Natural killer cell (primary cell): ENCODE results near the gene CRYGB. TPM values are rescaled to one million over a fixed set of nuclear protein-coding genes. Genes with fewer than 3 reads are reported as not detected.
A peak's percentile ranks its signal among the peaks of the same experiment; 100 is the strongest.

Source experiments
- ATAC-seq, 3 donors: fragments of 150-1000 bp in 2 of 3; fragments of 200-7000 bp in 1 of 3; cut with Tn5 transposase; 1 replicate in 1 of 3; 2 replicates in 2 of 3; pipeline ENCODE4 v1.10.0; 2021; ENCODE audit warnings: mild to moderate bottlenecking in 2 of 3, moderate library complexity in 2 of 3
- DNase-seq, 2 donors: peaks; one replicate each; pipeline versions ENCODE4 v3.0.0 to v3.0.0-alpha.2; 2013 to 2021; ENCODE audit warnings: mixed read lengths in 1 of 2
- H3K27ac ChIP-seq: one replicate; pipeline ENCODE4 v1.5.1; 2013; ENCODE audit warnings: mild to moderate bottlenecking, low read length
- H3K27me3 ChIP-seq: one replicate; pipeline ENCODE4 v1.6.1; 2013; ENCODE audit warnings: low read length; ENCODE audit not compliant: control insufficient read depth, insufficient read depth
- H3K36me3 ChIP-seq: one replicate; pipeline ENCODE4 v1.6.1; 2013; ENCODE audit warnings: low read length; ENCODE audit not compliant: control insufficient read depth, insufficient read depth
- H3K4me1 ChIP-seq: one replicate; pipeline ENCODE4 v1.6.1; 2013; ENCODE audit warnings: low read length; ENCODE audit not compliant: control insufficient read depth, insufficient read depth
- H3K4me3 ChIP-seq: one replicate; pipeline ENCODE4 v1.5.1; 2013; ENCODE audit warnings: low read length
- H3K9me3 ChIP-seq: one replicate; pipeline ENCODE4 v1.6.1; 2013; ENCODE audit warnings: low read length; ENCODE audit not compliant: control insufficient read depth, insufficient read depth
- H3K27ac Mint-ChIP-seq, 2 donors: one replicate each; pipeline ENCODE4 v1.8.0; 2022; ENCODE audit warnings: mild to moderate bottlenecking in 2 of 2, mixed read lengths in 2 of 2, moderate library complexity in 1 of 2
- H3K27me3 Mint-ChIP-seq, 2 donors: one replicate each; pipeline ENCODE4 v1.8.0; 2022; ENCODE audit warnings: low read depth in 2 of 2, mixed read lengths in 2 of 2
- H3K36me3 Mint-ChIP-seq: one replicate; pipeline ENCODE4 v1.8.0; 2022; ENCODE audit warnings: mixed read lengths
- H3K4me1 Mint-ChIP-seq, 2 donors: one replicate each; pipeline ENCODE4 v1.8.0; 2022; ENCODE audit warnings: mixed read lengths in 2 of 2
- H3K4me3 Mint-ChIP-seq: one replicate; pipeline ENCODE4 v1.8.0; 2022; ENCODE audit warnings: mild to moderate bottlenecking, moderate library complexity, mixed read lengths
- H3K9me3 Mint-ChIP-seq, 2 donors: one replicate each; pipeline ENCODE4 v1.8.0; 2022; ENCODE audit warnings: mixed read lengths in 2 of 2
- CTCF ChIP-seq: fragments of 200-600 bp; IDR thresholded peaks from one replicate; pipeline ENCODE4 v1.8.0; 2022; ENCODE audit warnings: antibody characterized with exemption
- WGBS: methylation state at CpG from one replicate; pipeline ENCODE4 v1.1.7; 2013; ENCODE audit warnings: missing lambda C conversion rate; ENCODE audit not compliant: insufficient coverage; 5-methylcytosine and 5-hydroxymethylcytosine counted together
- intact Hi-C: fragments of 100-400 bp; cut with micrococcal nuclease; formaldehyde crosslinking; loops from one replicate; pipeline ENCODE4 v1.14.2; 2022
- total RNA-seq, 4 donors: library from RNA; stranded (reverse); fragments of 120-200 nt in 1 of 4; gene quantifications; one replicate each; pipeline versions ENCODE4 v1.2.3 to v1.2.4, GENCODE V29; 2013 to 2022

CRYGB gene
- total RNA-seq, 3 donors from 2014 or later (not counting 1 experiment from before 2014, with no cell fraction given): not detected

GRCh38 chr2:208179028-208179609 is 33.2 kb upstream of the CRYGB start:
- Mint-ChIP-seq H3K36me3 (no peaks in the 10 kb centered on the region), H3K9me3 (no peaks in the 10 kb centered on the region), H3K4me1 (peaks cover 0 to 6% of the 10 kb centered on the region in 2 donors), H3K4me3 (no peak overlapping the region), H3K27me3 (peaks cover 19 to 21% of the 10 kb centered on the region in 2 donors), H3K27ac (no peak overlapping the region)
- no peak overlapping the region for H3K4me3 ChIP-seq
- DNase-seq (no peak), ATAC-seq (no peak)
- H3K36me3 ChIP-seq: no peaks in the 10 kb centered on the region
- intact Hi-C loops: no loop called here
- H3K27ac ChIP-seq: no peak overlapping the region
- TF ChIP-seq CTCF: no peak
- no peaks in the 10 kb centered on the region for H3K9me3 ChIP-seq
- peaks cover 2% of the 10 kb centered on the region for H3K4me1 ChIP-seq
- 71% methylated on average over 1 of the region's 4 CpGs for WGBS
- peaks cover 3% of the 10 kb centered on the region for H3K27me3 ChIP-seq

GRCh38 chr2:208175840-208176153 is 29.8 kb upstream of the CRYGB start:
- Mint-ChIP-seq H3K9me3 (no peaks in the 10 kb centered on the region), H3K4me1 (peaks cover 0 to 10% of the 10 kb centered on the region in 2 donors), H3K4me3 (no peak overlapping the region), H3K27me3 (peaks cover 8 to 14% of the 10 kb centered on the region in 2 donors), H3K27ac (no peak overlapping the region), H3K36me3 (no peaks in the 10 kb centered on the region)
- Histone ChIP-seq H3K4me1 (no peaks in the 10 kb centered on the region), H3K27ac (no peak overlapping the region), H3K9me3 (no peaks in the 10 kb centered on the region), H3K36me3 (no peaks in the 10 kb centered on the region), H3K27me3 (no peaks in the 10 kb centered on the region), H3K4me3 (no peak overlapping the region)
- intact Hi-C loops: loop anchor here (1.0 kb wide), 1 partner anchor 79 kb away; no protein-coding TSS in a partner anchor
- DNase-seq (peak in 1 of 2 donors; percentile 4), ATAC-seq (no peak)
- TF ChIP-seq CTCF: no peak
- WGBS: 89% methylated on average over 6 of the region's 6 CpGs

GRCh38 chr2:208175069-208175839 is 29.3 kb upstream of the CRYGB start:
- peak; percentile 89 for TF ChIP-seq CTCF
- H3K27me3 ChIP-seq: no peaks in the 10 kb centered on the region
- H3K36me3 Mint-ChIP-seq: no peaks in the 10 kb centered on the region
- peaks cover 8 to 14% of the 10 kb centered on the region in 2 donors for H3K27me3 Mint-ChIP-seq
- intact Hi-C loops: loop anchor here (1.0 kb wide), 1 partner anchor 79 kb away; no protein-coding TSS in a partner anchor
- peak; percentile 88 to 99 (median 99) for ATAC-seq
- peaks cover 0 to 10% of the 10 kb centered on the region in 2 donors for H3K4me1 Mint-ChIP-seq
- H3K4me3 Mint-ChIP-seq: no peak overlapping the region
- H3K9me3 Mint-ChIP-seq: no peaks in the 10 kb centered on the region
- H3K4me1 ChIP-seq: no peaks in the 10 kb centered on the region
- H3K4me3 ChIP-seq: no peak overlapping the region
- H3K36me3 ChIP-seq: no peaks in the 10 kb centered on the region
- peak; percentile 29 to 77 for DNase-seq
- H3K27ac ChIP-seq: no peak overlapping the region
- WGBS: 51% methylated on average over 19 of the region's 21 CpGs
- H3K27ac Mint-ChIP-seq: no peak overlapping the region
- no peaks in the 10 kb centered on the region for H3K9me3 ChIP-seq
